C4-2B (cell line): Measurements from ENCODE around the gene GLI3.
A peak's percentile ranks its signal among the peaks of the same experiment; 100 is the strongest.

ENCODE experiments used
- ZFX ChIP-seq: fragments of 450-650 bp; IDR thresholded peaks from 2 replicates; pipeline ENCODE4 v1.6.1; 2017
- TF ChIP-seq, protein P1 (sequence below): fragments of 450-650 bp; conservative IDR thresholded peaks from 2 replicates; pipeline ENCODE4 v1.5.1; 2017; ENCODE audit warnings: mild to moderate bottlenecking

DNA sequence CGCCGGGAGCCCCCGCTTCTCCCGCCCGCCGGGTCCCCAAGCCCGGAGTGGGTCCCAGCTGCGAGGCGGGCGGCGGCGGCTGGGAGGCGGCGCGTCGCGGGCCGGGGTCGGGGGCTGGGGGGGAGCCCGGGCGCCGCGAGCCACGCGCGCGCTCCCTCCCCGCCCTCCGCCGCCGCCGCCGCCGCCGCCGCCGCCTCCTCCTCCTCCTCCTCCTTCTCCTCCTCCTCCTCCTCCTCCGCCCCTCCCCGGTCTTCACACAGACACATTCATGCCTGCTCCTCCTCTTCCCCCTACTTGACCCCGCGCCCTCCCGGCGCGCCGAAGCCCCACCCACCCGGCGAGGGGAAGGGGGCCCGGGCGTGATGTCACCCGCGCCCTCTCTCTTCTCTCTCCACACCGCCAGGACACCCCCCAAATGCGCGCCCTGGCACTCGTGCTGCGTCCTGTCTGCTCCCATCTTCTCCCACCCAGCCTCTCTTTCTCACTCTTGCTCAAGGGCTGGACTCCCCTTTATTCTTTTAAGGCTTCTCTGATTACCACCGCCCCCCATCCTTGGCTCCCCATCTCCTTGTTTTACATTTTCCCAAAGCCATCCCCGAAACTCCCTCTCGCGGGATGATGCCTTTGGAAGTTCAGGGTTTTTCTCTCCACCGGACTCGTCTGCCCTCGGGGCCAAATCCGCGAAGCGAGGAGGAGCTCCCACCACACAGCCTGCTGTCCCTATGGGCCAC lies 967 bp upstream of the GLI3 start:
- TF ChIP-seq, protein P1, sequence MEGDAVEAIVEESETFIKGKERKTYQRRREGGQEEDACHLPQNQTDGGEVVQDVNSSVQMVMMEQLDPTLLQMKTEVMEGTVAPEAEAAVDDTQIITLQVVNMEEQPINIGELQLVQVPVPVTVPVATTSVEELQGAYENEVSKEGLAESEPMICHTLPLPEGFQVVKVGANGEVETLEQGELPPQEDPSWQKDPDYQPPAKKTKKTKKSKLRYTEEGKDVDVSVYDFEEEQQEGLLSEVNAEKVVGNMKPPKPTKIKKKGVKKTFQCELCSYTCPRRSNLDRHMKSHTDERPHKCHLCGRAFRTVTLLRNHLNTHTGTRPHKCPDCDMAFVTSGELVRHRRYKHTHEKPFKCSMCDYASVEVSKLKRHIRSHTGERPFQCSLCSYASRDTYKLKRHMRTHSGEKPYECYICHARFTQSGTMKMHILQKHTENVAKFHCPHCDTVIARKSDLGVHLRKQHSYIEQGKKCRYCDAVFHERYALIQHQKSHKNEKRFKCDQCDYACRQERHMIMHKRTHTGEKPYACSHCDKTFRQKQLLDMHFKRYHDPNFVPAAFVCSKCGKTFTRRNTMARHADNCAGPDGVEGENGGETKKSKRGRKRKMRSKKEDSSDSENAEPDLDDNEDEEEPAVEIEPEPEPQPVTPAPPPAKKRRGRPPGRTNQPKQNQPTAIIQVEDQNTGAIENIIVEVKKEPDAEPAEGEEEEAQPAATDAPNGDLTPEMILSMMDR = peak; percentile 5; the same call in 1 of the 2 replicates
- no peak for TF ChIP-seq ZFX
